ENCODE results near the gene MED27.

The MED27 gene

DNA sequence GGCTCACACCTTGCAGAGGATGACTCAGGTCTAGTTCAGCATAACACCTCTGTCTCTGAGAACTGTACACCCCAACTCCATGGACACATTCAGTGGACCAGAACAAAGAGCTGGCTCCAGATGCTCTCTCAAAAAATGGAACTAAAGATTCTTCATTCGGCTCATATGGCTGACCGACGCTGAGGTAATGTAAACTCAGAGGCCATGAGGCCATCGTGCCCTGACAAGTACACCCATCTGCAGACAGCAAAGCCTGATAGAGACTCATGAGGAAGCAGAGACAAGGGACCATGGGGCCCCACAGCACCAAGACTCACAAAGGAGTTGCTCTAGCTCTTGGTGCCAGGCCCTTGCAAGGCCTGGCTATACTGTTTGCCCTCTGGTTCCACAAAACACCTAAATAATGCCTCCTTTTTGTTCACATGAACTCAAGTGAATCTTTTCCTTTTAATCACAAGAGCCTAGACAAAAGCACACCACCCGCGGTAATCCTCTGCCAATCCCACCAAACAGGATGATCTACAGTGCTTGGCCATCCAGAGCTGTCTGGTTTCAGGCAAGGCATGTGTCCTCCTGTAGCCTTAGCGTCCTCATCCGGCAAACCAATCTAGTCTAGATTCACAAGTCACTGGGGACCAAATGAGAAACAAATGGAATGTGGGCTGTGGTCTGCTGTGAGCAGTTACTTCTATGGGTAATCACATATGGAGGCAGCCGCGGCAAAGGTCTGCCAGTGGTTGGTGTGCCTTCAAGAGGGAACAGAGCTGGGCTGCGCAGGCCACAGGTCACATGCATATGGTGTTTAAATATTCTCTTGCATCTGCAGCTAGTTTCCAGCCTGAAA is 22.7 kb downstream of the MED27 start:
- H3K4me3 ChIP-seq (ENCODE audit: low read depth, low read length), result no peak overlapping the region
- in situ Hi-C loops (cut with HindIII; ENCODE audit: low sequenced_read_pairs), result no loop called here
- DNase-seq (ENCODE audit: low read depth), result no peak
- TF ChIP-seq, protein P1, sequence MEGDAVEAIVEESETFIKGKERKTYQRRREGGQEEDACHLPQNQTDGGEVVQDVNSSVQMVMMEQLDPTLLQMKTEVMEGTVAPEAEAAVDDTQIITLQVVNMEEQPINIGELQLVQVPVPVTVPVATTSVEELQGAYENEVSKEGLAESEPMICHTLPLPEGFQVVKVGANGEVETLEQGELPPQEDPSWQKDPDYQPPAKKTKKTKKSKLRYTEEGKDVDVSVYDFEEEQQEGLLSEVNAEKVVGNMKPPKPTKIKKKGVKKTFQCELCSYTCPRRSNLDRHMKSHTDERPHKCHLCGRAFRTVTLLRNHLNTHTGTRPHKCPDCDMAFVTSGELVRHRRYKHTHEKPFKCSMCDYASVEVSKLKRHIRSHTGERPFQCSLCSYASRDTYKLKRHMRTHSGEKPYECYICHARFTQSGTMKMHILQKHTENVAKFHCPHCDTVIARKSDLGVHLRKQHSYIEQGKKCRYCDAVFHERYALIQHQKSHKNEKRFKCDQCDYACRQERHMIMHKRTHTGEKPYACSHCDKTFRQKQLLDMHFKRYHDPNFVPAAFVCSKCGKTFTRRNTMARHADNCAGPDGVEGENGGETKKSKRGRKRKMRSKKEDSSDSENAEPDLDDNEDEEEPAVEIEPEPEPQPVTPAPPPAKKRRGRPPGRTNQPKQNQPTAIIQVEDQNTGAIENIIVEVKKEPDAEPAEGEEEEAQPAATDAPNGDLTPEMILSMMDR (IDR thresholded peaks at IDR 0.05; ENCODE audit: low read depth, low read length, missing control alignments), result no peak

DNA sequence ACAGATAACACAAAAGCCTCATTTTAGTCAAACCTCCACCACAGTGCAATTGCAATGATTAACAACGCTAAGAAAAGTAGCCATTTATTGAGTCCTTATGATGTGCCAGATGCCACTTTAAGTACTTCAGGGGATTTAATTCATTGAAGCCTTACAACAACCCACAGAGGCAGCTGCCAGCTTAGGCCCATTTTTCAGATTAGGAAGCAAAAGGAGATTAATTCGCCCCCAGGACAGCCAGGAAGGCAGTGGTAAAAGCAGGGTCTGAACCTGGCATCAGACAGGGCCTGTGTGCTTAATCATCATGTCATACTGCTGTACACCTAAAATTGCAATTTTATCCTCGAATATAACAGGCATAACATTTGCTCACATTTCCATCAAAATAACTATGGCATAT is 23.9 kb downstream of the MED27 start:
- in situ Hi-C loops (cut with HindIII; ENCODE audit: low sequenced_read_pairs), result no loop called here
- TF ChIP-seq, protein P1 (IDR thresholded peaks at IDR 0.05; ENCODE audit: low read depth, low read length, missing control alignments), result no peak
- DNase-seq (ENCODE audit: low read depth), result no peak
- H3K4me3 ChIP-seq (ENCODE audit: low read depth, low read length), result no peak overlapping the region

DNA sequence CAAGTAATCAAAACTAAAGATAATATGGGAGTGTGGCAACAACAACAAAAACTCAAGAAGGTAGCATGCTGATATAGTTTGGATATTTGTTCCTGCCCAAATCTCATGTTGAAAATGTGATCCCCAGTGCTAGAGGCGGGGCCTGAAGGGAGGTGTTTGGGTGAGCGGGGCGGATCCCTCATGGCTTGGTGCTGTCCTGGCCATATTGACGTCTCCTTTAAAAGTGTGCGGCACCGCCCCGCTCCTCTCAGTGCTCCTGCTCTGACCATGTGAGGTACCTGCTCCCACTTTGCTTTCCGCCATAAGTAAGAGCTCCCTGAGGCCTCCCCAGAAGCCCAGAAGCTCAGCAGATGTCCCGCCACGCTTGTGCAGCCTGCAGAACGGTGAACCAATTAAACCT is 25.6 kb downstream of the MED27 start:
- DNase-seq (ENCODE audit: low read depth), result no peak
- TF ChIP-seq, protein P1 (IDR thresholded peaks at IDR 0.05; ENCODE audit: low read depth, low read length, missing control alignments), result no peak
- H3K4me3 ChIP-seq (ENCODE audit: low read depth, low read length), result no peak overlapping the region
- in situ Hi-C loops (cut with HindIII; ENCODE audit: low sequenced_read_pairs), result no loop called here

DNA sequence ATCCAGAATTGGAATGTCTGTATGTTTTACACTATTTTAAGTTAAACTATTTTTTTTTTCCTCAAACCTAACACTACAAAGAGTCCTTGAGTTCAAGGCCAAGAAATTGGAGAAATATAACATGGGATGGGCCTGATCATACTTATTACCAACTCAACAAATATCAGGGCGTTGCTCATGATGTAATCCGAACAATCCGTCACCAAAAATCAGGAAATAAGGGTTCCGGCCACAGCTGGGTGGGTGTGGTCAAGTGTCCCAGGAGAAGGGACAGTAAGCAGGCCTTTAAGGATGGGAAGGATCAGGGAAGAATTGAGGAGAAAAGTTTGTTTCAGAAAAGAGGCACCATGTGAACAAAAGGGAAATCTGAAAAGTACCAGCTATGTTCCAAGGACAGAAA is 29.8 kb downstream of the MED27 start:
- H3K4me3 ChIP-seq (ENCODE audit: low read depth, low read length), result no peak overlapping the region
- no peak for DNase-seq (ENCODE audit: low read depth)
- TF ChIP-seq, protein P1 (IDR thresholded peaks at IDR 0.05; ENCODE audit: low read depth, low read length, missing control alignments), result no peak
- in situ Hi-C loops (cut with HindIII; ENCODE audit: low sequenced_read_pairs), result no loop called here

DNA sequence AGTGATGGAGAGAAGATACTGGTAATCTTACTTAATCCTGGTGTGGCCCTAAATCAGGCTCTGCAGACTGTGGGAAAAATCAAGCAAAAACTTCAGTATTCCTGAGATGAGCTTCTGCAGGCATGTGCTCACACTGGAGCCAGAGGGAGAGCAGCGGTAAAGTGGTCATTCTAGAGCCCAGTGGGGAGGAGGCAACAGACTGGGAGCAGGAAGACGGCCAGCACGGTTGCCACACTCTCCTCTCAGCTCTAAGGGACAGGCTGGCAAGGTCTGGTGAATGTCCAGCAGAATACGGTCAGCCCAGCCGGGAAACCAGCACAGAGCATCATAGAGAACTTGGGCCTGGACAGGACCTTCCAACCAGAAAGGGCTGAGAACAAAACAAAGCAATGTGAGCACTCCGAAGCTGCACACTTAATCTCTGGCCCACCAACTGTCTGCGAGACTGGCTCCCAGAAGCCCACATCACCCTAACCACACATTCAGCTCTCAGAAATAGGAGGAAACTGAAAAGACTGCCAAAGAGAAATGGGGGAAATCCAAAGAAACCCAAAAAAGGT is 30.3 kb downstream of the MED27 start:
- TF ChIP-seq, protein P1 (IDR thresholded peaks at IDR 0.05; ENCODE audit: low read depth, low read length, missing control alignments), result no peak
- H3K4me3 ChIP-seq (ENCODE audit: low read depth, low read length), result no peak overlapping the region
- in situ Hi-C loops (cut with HindIII; ENCODE audit: low sequenced_read_pairs), result no loop called here
- DNase-seq (ENCODE audit: low read depth), result no peak

DNA sequence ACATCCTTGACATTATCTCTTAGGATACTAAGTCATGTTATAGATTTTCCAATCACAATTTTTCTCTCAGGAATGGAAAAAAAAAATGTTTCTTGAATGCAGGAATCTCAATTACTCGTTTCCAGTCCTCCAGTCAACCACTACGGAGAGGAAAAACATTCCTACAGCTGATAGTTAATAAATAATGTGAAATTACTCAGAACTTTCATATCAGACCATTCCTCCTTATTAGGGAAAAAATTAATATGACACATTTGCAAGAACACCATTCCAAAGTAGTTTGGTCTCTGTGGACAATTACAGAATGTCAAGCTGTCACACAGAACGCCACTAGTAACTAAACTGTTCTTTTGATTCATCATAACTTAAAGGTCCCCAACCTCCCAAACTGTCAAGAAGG is 31.5 kb downstream of the MED27 start:
- DNase-seq (ENCODE audit: low read depth), result no peak
- TF ChIP-seq, protein P1 (IDR thresholded peaks at IDR 0.05; ENCODE audit: low read depth, low read length, missing control alignments), result no peak
- no peak overlapping the region for H3K4me3 ChIP-seq (ENCODE audit: low read depth, low read length)
- in situ Hi-C loops (cut with HindIII; ENCODE audit: low sequenced_read_pairs), result no loop called here
